NB4 (cell line): Measurements from ENCODE around the gene BNC2.

Source experiments
- DNase-seq: peaks from one replicate; pipeline ENCODE4 v3.0.0; 2010; ENCODE audit warnings: low read depth
- H3K4me3 ChIP-seq: one replicate; pipeline ENCODE4 v1.5.1; 2011; ENCODE audit warnings: mild to moderate bottlenecking, low read depth, low read length, moderate library complexity
- CTCF ChIP-seq: IDR thresholded peaks from one replicate; pipeline ENCODE4 v1.5.1; 2012; ENCODE audit warnings: low read depth, low read length
- MAX ChIP-seq: IDR thresholded peaks from 2 replicates; pipeline ENCODE4 v1.6.1; 2011; ENCODE audit warnings: low read depth, low read length
- MYC ChIP-seq: IDR thresholded peaks from 2 replicates; pipeline ENCODE4 v1.6.1; 2011; ENCODE audit warnings: low read depth, low read length
- POLR2A ChIP-seq: IDR thresholded peaks from 2 replicates; pipeline ENCODE4 v1.6.1; 2011; ENCODE audit warnings: mild to moderate bottlenecking; ENCODE audit not compliant: insufficient read length; ENCODE audit errors: extremely low read depth

Gene BNC2

GRCh38 chr9:16866587-16866986, 3.9 kb downstream of the BNC2 start:
- H3K4me3 ChIP-seq = no peak overlapping the region
- TF ChIP-seq CTCF (no peak), MYC (no peak), MAX (no peak), POLR2A (no peak)
- DNase-seq = no peak

GRCh38 chr9:16864649-16865434, 5.6 kb downstream of the BNC2 start:
- H3K4me3 ChIP-seq = no peak overlapping the region
- no peak for TF ChIP-seq MYC
- TF ChIP-seq CTCF = no peak
- TF ChIP-seq MAX = no peak
- TF ChIP-seq POLR2A = no peak
- DNase-seq = no peak

GRCh38 chr9:16848179-16848578, 22.3 kb downstream of the BNC2 start:
- DNase-seq = no peak
- TF ChIP-seq POLR2A = no peak
- no peak for TF ChIP-seq CTCF
- TF ChIP-seq MAX = no peak
- TF ChIP-seq MYC = no peak
- no peak overlapping the region for H3K4me3 ChIP-seq

GRCh38 chr9:16846986-16847385, 23.5 kb downstream of the BNC2 start:
- TF ChIP-seq MAX (no peak), MYC (no peak), POLR2A (no peak), CTCF (no peak)
- H3K4me3 ChIP-seq = no peak overlapping the region

GRCh38 chr9:16846367-16846766, 24.1 kb downstream of the BNC2 start:
- no peak overlapping the region for H3K4me3 ChIP-seq
- TF ChIP-seq MYC (no peak), POLR2A (no peak), CTCF (no peak), MAX (no peak)
- no peak for DNase-seq

More at GRCh38 chr9:16846986-16847385, 23.5 kb downstream of the BNC2 start:
- no peak for DNase-seq
